Measurements from ENCODE around the gene ARID1B.

The ARID1B gene

GRCh38 chr6:156996265-156996664 is 219.1 kb downstream of the ARID1B start:
- DNase-seq, result no peak

- no peak for DNase-seq
Measured at GRCh38 chr6:156998794-156999330, 221.7 kb downstream of the ARID1B start.

GRCh38 chr6:156999762-157000161 is 222.6 kb downstream of the ARID1B start:
- DNase-seq, result no peak

- no peak for DNase-seq
Measured at GRCh38 chr6:157001716-157002115, 224.5 kb downstream of the ARID1B start.

- DNase-seq, result no peak
Measured at GRCh38 chr6:157002774-157003173, 225.6 kb downstream of the ARID1B start.

GRCh38 chr6:157005940-157006339 is 228.8 kb downstream of the ARID1B start:
- DNase-seq, result no peak

GRCh38 chr6:157008568-157008967 is 231.4 kb downstream of the ARID1B start:
- no peak for DNase-seq

GRCh38 chr6:157012355-157012754 is 235.2 kb downstream of the ARID1B start:
- DNase-seq, result no peak

- DNase-seq, result no peak
Measured at GRCh38 chr6:157013649-157014304, 236.6 kb downstream of the ARID1B start.

GRCh38 chr6:157014871-157015270 is 237.7 kb downstream of the ARID1B start:
- no peak for DNase-seq

- DNase-seq, result no peak
Measured at GRCh38 chr6:157017022-157017421, 239.8 kb downstream of the ARID1B start.

GRCh38 chr6:157017861-157018260 is 240.7 kb downstream of the ARID1B start:
- no peak for DNase-seq

- peak; percentile 23 for DNase-seq
Measured at GRCh38 chr6:157019115-157019641, 242.0 kb downstream of the ARID1B start.

- DNase-seq, result peak; percentile 16
Measured at GRCh38 chr6:157019733-157020132, 242.6 kb downstream of the ARID1B start.

GRCh38 chr6:157020398-157020797 is 243.2 kb downstream of the ARID1B start:
- peak; percentile 11 for DNase-seq

- DNase-seq, result peak; percentile 74
Measured at GRCh38 chr6:157020881-157021343, 243.7 kb downstream of the ARID1B start.

GRCh38 chr6:157021344-157021992 is 244.3 kb downstream of the ARID1B start:
- peak; percentile 92 for DNase-seq

- peak; percentile 86 for DNase-seq
Measured at GRCh38 chr6:157021993-157022740, 245.0 kb downstream of the ARID1B start.

- no peak for DNase-seq
Measured at GRCh38 chr6:157023958-157024357, 246.8 kb downstream of the ARID1B start.

GRCh38 chr6:157024745-157025144 is 247.6 kb downstream of the ARID1B start:
- no peak for DNase-seq

- no peak for DNase-seq
Measured at GRCh38 chr6:157025437-157025836, 248.3 kb downstream of the ARID1B start.

- DNase-seq, result peak; percentile 11
Measured at GRCh38 chr6:157029980-157030690, 253.0 kb downstream of the ARID1B start.

GRCh38 chr6:157030755-157031154 is 253.6 kb downstream of the ARID1B start:
- DNase-seq, result no peak
